GM19035 (cell line): ENCODE data around the gene CHD2.

Experiments
- ATAC-seq: cut with Tn5 transposase; IDR thresholded peaks from one replicate; pipeline ENCODE4 v1.9.1; 2021; ENCODE audit not compliant: unreplicated experiment

CHD2 gene

GRCh38 chr15:92928225-92928750 is 28.2 kb downstream of the CHD2 start:
- ATAC-seq: no peak

DNA sequence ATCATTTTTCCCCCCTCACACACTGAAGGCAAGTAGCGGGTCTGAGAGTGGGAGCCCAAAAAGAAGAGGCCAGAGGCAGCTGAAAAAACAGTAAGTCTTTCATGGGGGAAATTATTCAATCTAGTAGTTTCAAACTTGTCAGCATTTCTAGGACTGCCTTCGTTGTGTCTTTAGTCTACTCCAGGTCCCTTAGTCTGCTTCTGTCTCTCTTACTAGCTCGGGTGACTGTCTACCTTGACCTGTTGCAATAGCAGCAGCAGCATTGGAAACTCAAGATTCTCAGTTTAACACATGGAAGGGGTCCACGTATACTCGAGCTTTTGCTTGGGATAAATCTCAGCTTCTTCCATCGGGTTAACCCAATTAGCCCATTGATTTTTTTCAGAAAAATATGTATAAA is 28.9 kb downstream of the CHD2 start:
- no peak for ATAC-seq

DNA sequence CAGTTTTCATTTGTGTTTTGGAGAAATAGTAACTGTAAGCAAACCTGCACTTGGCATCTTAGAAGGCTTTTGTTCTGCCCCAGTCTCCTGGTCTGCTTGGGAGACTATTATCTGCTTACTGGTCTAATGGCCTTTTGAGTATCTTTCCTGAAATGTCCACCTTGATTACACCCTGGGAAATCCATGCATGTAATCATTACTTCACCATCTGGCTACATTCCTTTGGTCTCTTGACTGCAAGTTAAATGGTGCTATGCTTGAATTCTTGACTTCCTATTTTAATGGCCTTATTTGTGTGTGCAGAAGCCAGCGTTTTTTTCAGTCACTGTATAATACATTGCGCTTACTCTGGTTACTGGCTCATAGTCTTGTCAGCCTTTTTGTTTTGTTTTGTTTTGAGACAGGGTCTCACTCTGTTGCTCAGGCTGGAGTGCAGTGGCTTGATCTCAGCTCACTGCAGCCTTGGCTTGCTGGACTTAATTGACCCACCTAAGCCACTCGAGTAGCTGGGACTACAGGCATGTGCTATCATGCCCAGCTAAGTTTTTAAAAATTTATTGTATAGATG is 30.0 kb downstream of the CHD2 start:
- ATAC-seq: no peak

GRCh38 chr15:92930776-92931175 is 30.7 kb downstream of the CHD2 start:
- ATAC-seq: no peak

DNA sequence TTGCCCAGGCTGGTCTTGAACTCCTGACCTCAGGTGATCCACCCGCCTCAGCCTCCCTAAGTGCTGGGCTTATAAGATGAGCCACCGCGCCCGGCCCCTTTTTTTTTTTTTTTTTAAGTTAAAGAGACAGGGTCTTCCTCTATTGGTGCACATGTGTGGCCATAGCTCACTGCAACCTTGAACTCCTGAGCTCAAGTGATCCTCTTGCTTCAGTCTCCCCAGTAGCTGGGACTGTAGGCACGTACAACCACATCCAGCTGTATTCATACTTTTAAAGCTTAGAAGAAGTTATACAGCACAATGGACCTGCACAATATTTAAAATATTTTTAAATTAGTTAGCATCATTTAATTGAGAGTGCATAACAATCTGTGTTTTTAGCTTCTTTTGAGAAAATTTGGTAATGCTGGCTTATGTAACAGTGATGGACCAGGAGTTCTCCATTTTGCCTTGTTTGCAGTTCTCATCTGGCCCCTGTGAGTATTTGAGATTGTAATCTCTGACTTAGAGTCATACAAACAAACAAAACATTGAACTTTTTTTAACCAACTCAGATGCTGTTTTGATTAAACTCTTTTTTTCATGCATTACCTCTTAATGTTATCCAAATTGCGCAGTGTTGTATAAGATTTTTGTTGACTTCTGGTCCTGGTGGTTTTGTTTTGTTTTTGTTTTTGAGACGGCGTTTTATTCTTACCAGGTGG is 33.0 kb downstream of the CHD2 start:
- no peak for ATAC-seq

DNA sequence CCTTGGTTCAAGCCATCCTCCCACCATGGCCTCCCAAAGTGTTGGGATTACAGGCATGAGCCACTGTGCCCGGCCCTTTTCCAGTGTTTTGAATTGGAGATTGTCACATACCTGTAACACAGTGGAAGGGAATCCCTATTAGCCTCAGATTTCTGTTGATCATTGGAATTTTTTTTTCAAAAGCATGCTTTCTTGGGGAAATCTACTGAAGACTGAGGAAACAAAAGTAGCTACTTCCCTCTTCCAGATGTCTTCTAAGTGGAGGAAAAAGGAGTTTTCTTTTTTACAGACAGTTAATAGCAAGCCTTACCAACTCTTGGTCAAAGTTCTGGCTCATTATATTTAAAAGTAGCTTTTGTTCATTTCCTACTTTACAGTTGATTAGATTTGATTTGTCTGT is 33.7 kb downstream of the CHD2 start:
- no peak for ATAC-seq

- no peak for ATAC-seq
Observed at GRCh38 chr15:92934716-92935115, 34.6 kb downstream of the CHD2 start.

DNA sequence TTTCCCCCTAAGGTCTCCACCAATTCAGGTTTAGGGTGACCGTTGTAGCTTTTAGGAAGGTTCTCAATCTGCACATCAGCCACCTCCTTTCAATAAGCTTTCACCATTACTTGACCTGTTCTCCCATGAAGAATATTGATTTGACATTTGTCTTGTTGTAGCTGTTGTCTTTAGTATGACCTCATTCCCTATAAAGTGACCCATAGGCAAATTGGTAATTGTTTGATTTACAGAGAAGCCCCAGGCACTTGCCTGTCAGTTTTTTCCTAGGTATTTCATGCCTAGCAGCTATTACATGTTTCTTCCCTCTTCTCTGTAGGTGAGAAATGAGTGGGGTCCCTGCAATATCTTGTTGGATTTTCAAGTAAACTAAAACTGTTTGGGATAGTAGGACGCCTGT is 36.0 kb downstream of the CHD2 start:
- no peak for ATAC-seq

DNA sequence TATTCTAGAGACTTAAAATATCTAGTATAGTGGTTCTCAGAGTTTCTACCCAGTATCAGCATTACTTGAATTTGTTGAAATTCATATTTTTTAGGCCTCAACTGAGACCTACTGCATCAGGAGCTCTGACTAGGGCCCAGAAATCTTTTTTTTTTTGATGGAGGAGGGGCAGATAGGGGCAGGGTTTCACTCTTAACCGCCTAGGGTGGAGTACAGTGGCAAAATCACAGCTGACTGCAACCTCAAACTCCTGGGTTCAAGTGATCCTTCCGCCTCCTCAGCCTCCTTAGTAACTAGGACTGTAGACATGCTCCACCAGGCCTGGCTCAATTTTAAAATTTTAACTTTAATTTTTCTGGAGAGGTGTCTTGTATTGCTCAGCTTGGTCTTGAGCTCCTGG is 36.6 kb downstream of the CHD2 start:
- no peak for ATAC-seq

DNA sequence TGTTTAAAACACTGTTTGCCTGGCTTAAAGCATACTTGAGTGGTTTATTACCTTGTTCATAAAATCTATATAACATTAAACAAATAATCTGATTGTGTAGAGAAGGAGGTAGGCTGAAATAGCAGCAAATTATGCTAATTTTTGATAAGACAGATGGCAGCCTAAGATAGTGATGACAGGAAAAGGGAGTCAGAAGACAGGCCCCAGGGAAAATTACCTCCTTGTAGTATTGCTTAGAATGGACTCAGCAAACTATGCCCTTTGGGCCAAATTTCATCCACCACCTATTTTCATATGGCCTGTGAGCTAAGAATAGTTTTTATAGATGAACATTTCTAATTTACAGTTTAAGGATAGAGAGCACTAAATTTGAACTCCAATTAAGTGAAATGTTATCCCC is 37.8 kb downstream of the CHD2 start:
- no peak for ATAC-seq

DNA sequence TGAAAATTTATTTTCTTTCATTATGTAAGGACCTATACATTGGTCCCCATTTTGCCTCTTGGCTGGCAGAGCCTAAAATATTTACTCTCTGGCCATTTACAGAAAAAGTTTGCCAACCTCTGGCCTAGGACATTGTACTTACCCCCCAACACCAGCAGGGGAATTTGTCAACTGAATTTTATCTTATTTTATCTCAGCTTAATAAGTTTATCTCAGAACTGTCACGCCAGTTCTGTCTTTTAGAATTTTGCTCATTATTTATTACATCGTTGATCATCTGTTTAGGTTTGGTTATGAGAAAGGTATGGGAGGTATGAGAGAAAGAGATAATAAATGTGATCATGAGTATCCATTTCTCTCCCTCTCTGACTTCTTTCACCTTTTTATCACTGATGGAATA is 38.3 kb downstream of the CHD2 start:
- ATAC-seq: no peak

DNA sequence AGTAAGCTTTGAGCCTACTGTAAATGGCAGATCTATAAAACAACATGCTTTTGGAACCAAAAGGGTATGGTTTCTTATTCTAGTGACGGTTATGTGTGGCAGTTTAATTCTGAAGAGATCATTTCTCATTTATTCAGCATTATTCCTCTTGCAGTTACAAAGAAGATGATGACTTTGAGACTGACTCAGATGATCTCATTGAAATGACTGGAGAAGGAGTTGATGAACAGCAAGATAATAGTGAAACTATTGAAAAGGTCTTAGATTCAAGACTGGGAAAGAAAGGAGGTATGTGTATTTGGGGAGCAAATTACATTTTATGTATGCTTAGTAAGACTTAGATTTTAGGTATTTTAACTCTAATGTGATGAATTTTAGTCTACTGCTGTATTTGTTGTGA is 41.5 kb downstream of the CHD2 start:
- ATAC-seq: no peak

DNA sequence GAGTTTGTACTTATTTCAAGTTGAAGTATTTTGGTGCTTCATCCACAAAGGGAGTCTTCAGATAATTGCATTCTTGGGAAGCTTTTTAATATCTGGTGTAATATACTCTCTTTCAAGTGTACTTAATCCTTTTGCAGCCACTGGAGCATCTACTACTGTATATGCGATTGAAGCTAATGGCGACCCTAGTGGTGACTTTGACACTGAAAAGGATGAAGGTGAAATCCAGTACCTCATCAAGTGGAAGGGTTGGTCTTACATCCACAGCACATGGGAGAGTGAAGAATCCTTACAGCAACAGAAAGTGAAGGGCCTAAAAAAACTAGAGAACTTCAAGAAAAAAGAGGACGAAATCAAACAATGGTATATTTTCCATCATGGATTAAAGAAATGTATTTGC is 42.6 kb downstream of the CHD2 start:
- ATAC-seq: no peak

GRCh38 chr15:92943581-92943980 is 43.5 kb downstream of the CHD2 start:
- no peak for ATAC-seq

- no peak for ATAC-seq
Observed at GRCh38 chr15:92944946-92945521, 44.9 kb downstream of the CHD2 start.

GRCh38 chr15:92947071-92947730 is 47.1 kb downstream of the CHD2 start:
- ATAC-seq: no peak

DNA sequence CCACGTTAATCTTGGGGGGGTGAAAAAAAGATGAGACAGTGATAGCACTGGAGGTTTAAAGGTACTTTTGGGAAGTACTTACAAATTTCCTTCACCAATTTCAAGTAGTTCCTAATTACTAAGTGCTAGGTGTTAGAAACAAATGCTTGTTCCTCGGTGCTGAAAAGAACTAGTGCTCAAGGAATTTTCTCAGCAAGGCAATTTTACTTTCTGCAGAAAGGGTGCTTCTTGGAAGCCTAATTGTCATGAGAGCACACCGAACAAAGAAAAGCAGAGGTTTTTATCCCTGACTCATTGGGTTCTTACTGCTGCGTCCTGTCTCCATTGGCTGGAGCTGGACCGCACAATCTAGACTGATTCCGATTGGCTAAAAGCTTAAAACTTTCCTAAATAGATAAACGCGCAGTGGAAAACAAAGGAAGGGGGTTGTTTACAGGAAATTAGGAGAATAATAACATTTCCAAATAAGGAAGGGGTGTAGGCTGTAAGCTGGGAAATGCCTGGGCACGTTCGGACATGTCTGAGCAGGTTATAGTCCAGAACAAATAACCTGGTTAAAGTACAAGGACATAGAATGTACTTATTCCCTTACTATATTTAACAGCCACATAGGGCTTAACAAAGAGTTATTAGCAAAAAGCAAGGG is 49.6 kb downstream of the CHD2 start:
- ATAC-seq: no peak

DNA sequence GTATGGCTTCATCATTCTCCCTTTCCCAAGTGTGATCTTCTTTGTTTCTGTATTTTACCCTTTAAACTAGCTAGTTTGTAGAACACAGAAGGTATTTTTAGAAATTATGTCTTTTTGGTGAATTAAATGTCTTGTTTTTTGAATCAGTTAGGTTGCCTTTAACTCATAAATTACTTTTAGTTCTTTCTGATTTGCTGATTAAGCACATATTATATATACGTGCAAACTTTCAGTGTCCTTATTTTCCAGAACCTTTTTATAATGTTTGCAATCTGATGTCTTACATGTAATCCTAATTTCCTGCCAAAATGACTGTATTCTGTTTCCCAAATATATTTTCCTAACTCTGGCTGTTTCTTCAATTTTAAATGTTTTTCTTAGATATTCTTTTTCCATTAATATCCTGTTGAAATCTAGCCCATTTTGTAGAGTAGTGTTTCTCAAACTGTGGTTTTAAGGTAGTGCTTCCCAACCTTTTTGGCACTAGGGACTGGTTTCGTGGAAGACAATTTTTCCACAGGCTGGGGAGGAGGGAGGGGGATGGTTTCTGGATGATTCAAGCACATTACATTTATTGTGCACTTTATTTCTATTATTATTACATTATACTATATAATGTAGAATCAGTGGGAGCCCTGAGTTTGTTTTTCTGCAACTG is 51.8 kb downstream of the CHD2 start:
- ATAC-seq: no peak

DNA sequence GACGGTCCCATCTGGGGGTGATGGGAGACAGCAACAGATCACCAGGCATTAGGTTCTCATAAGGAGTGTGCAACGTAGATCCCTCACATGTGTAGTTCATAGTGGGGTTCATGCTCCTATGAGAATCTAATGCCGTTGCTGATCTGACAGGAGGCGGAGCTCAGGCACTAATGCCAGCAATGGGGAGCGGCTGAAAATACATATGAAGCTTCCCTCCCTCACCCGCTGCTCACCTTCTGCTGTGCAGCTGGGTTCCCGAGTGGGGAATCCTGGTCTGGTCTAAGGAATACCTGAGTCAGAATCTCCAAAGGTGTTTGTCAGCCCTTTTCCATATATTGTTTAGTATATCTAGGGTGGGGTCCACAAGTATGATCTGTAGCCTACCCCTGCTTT is 52.3 kb downstream of the CHD2 start:
- ATAC-seq: no peak

GRCh38 chr15:92953566-92953965 is 53.4 kb downstream of the CHD2 start:
- ATAC-seq: no peak

DNA sequence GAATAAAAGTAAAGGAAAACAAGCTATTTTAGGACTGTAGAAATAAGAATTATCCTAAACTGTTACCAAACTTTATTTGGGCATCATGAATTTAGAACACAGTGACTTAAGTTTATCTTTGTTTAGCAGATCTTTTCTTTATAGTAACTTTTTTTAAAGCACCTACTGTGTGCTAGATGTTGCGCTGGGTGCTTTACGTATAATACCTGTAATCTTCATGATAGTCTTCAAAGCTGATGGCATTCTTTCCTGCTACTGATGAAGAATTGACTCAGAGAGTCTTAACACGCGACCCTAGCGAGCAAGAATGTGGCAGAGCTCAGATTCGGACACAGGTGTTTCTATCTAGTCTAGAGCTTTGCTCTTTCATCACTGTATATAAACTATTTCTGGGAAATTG is 53.9 kb downstream of the CHD2 start:
- no peak for ATAC-seq
